ENCODE data around the gene MICAL3. TPM values are rescaled to one million over a fixed set of nuclear protein-coding genes. Genes with fewer than 3 reads are reported as not detected.

The MICAL3 gene
- total RNA-seq, 1 donor from 2014 or later = 47.5 TPM

GRCh38 chr22:17944256-17944655 is 80.1 kb downstream of the MICAL3 start:
- DNase-seq (ENCODE audit: low read depth) = no peak
- no peak for TF ChIP-seq CTCF (conservative IDR thresholded peaks at IDR 0.05; ENCODE audit: low read depth, low read length)

GRCh38 chr22:17943533-17944249 is 80.7 kb downstream of the MICAL3 start:
- TF ChIP-seq CTCF (conservative IDR thresholded peaks at IDR 0.05; ENCODE audit: low read depth, low read length) = no peak
- H3K4me3 ChIP-seq (ENCODE audit: low read depth, low read length) = no peak overlapping the region
- no peak for DNase-seq (ENCODE audit: low read depth)

More at GRCh38 chr22:17944256-17944655, 80.1 kb downstream of the MICAL3 start:
- H3K4me3 ChIP-seq (ENCODE audit: low read depth, low read length) = no peak overlapping the region

- no peak overlapping the region for H3K4me3 ChIP-seq (ENCODE audit: low read depth, low read length)
- TF ChIP-seq CTCF (conservative IDR thresholded peaks at IDR 0.05; ENCODE audit: low read depth, low read length) = no peak
These were observed 81.6 kb downstream of the MICAL3 start for GRCh38 chr22:17942721-17943120.

GRCh38 chr22:17941471-17942406 is 82.6 kb downstream of the MICAL3 start:
- no peak for DNase-seq (ENCODE audit: low read depth)
- no peak for TF ChIP-seq CTCF (conservative IDR thresholded peaks at IDR 0.05; ENCODE audit: low read depth, low read length)
- H3K4me3 ChIP-seq (ENCODE audit: low read depth, low read length) = no peak overlapping the region

More at GRCh38 chr22:17942721-17943120, 81.6 kb downstream of the MICAL3 start:
- DNase-seq (ENCODE audit: low read depth) = no peak

GRCh38 chr22:17939579-17939978 is 84.8 kb downstream of the MICAL3 start:
- TF ChIP-seq CTCF (conservative IDR thresholded peaks at IDR 0.05; ENCODE audit: low read depth, low read length) = no peak

GRCh38 chr22:17939011-17939410 is 85.3 kb downstream of the MICAL3 start:
- DNase-seq (ENCODE audit: low read depth) = no peak
- no peak overlapping the region for H3K4me3 ChIP-seq (ENCODE audit: low read depth, low read length)
- no peak for TF ChIP-seq CTCF (conservative IDR thresholded peaks at IDR 0.05; ENCODE audit: low read depth, low read length)

More at GRCh38 chr22:17939579-17939978, 84.8 kb downstream of the MICAL3 start:
- no peak overlapping the region for H3K4me3 ChIP-seq (ENCODE audit: low read depth, low read length)
- DNase-seq (ENCODE audit: low read depth) = no peak
